SU-DHL-6 (cell line): ENCODE data around the gene ICA1.

Source experiments
- CTCF ChIP-seq: fragments of 200-600 bp; sonication (generic); IDR thresholded peaks from one replicate; pipeline ENCODE4 v1.5.1; 2017; ENCODE audit warnings: antibody characterized with exemption, mild to moderate bottlenecking, low read length, moderate library complexity; ENCODE audit not compliant: insufficient read depth, poor library complexity, severe bottlenecking
- EZH2phosphoT487 ChIP-seq: fragments of 200-600 bp; sonication (generic), shearing (Covaris generic); conservative IDR thresholded peaks from 2 replicates; pipeline ENCODE4 v1.6.1; 2018; ENCODE audit warnings: mild to moderate bottlenecking, antibody characterized with exemption, low read length, moderate library complexity, mixed read lengths

GRCh38 chr7:8126601-8127167 lies 135.3 kb downstream of the ICA1 start:
- TF ChIP-seq CTCF (no peak), EZH2phosphoT487 (no peak)
